KBM-7 (cell line): ENCODE data around the gene DAO.
"Not testable (repeated sequence)": the region's sequence is repeated elsewhere in the genome, so short reads cannot be mapped to it uniquely, and the experiment has no call there.

Experiments
- DNase-seq: peaks from one replicate; pipeline ENCODE4 v3.0.0-alpha.2; 2015
- in situ Hi-C: fragments of 300-500 bp; cut with MboI; formaldehyde crosslinking; loops from 2 replicates; pipeline ENCODE4 v1.14.3; 2020; ENCODE audit warnings: low sequenced_read_pairs, low pct_unique_long_range_greater_than_20kb, mixed read lengths

The DAO gene

DNA sequence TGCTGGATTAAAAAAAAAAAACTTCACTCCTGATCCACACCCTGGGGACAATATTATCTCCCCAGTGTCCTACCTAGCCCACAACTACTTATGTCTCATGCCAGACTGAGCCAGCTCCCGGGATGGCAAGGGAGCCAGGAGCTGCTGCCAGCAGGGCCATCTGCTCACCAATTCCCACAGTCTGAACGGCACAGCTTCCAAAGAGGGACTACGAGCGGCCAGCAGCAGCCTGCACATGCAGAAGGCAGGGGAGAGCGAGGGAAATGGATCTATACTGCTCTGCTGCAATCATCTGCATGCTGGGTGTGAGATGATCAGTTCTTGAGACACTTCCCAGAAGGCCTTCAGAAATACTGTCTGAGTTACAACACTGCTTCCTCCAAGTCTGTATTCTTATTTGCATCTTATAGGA, 33.6 kb upstream of the DAO start:
- DNase-seq = no peak
- in situ Hi-C loops = no loop called here

DNA sequence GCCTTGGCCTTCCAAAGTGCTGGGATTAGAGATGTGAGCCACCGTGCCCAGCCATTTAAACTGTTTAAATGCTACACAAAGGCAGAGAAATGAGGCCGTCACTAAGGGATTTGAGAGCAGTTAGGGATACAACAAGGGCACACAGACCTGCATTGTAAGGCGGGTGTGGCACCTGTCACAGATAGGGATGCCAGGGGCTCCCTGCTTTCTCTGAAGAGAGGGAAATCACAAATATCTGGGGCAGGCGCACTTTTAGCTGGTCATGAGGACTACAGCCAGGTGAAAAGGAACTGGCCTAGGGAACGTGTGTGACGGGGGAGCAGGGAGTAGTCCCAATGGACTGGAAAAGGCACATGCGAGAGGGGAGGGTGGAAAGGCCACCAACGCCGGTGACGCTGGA, 32.2 kb upstream of the DAO start:
- in situ Hi-C loops = no loop called here
- DNase-seq = no peak

DNA sequence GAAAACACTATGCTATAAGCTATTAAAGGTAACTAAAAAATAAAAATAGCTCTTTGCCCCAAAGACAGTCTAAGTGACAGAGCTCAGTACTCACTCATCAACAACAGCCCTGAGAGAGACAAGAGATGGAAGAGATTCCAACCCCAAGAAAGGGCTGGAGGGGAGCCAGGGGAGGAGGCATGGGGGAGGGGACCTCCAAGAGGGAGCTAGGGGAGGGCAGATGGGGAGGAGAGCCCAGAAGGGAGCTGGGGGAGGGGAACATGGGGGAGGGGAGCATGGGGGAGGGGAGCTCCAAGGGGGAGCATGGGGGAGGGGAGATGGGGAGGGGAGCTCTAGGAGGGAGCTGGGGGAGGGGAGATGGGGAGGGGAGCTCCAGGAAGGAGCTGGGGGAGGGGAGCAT, 30.2 kb upstream of the DAO start:
- DNase-seq = no peak
- in situ Hi-C loops = no loop called here

DNA sequence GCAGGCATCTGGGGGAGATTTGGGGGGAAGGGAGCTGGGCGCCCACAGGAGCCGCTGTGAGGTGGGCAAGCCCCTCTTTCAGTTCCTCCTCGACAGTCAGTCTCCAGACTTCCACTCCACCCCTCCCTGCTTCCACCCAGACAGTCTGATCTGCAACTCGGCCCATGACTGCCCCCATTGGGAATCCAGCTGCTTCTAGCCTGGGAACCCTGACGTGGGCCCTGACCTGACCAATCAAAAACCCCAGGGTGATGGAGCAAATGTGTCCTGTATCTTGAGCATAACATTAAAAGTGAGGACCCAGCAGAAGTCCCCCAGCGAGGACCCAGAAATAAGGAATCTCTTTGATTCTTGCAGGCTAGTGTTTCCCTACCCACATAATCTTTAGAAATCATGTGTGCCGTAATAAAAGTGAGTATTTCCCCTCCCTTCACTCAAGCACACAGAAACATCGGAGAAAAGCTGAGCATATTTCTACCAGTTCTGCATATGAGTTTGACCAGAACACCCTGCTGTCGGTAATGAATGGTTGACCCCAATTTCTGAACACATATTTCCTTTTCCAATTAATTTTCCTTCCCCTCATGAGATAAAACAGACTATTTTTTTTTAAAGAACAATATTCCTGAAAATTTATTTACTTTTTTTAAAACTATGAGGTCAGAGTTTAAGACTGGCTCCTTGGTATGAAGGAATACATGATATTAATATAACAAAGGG, 28.9 kb upstream of the DAO start:
- peak; percentile 44 for DNase-seq
- in situ Hi-C loops = no loop called here

DNA sequence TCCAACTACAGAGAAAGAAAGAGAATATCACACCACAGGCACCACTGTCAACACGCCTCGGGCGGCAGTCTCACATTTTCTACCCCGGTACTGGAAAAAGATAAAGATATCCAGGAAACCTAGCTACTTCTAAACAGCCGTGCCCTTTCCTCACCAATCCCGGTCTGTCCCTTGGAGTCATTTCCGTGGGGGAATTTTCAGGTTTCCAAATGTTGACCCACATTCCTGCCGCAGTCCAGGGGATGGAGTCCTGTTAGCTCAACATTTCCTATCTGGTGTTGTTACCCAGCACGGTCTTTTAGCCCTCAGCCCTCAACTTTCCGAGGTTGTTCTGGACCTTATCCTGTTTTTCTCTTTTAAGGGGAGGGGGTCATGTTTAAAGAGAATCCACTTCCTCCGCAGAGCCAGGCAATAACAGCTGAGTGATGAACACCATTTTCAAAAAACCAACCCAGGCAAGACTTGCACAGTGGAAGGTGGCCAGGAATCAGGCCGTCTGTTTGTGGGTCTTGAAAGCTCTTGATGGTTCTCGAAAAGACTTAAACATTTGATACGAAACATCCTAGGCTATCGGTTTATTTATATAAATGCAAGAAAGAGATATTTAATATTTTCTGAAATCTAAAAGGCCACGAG, 27.1 kb upstream of the DAO start:
- DNase-seq = no peak
- in situ Hi-C loops = no loop called here

DNA sequence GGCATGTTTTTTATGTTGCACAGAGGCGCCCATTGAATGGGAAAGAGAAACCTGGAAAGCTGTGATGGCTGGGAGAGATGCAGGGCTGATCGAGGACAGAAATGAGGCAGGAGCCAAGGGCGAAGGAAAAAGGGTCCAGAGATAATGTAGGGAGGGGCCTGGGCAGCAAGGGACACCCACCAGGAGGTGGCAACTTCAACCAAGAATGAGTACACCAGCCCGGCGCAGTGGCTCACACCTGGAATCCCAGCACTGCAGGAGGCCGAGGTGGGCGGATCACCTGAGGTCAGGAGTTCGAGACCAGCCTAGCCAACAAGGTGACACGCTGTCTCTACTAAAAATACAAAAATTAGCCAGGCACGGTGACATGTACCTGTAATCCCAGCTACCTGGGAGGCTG, 26.5 kb upstream of the DAO start:
- in situ Hi-C loops = no loop called here
- DNase-seq = no peak

DNA sequence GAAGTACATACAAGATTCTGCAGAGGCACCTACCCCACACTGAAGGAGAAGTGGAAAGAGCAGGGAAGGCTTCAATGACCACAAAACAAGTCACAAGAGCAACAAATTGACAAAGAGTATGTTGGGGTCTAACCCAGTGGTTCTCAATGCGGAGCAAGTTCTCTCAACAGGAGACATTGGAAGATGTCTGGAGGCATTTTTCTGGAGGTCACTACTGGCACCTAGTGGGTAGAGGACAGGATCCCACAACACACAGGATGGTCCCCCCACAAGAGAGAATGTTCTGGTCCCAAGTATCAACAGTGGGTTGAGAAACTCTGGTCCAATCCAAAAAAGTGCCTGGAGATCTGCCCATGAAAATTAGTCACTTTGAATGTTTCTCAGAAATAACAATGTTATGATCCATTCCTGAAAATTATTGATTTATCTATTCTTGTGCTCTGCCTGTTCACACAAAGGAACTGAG, 25.9 kb upstream of the DAO start:
- peak; percentile 45 for DNase-seq
- in situ Hi-C loops = no loop called here

DNA sequence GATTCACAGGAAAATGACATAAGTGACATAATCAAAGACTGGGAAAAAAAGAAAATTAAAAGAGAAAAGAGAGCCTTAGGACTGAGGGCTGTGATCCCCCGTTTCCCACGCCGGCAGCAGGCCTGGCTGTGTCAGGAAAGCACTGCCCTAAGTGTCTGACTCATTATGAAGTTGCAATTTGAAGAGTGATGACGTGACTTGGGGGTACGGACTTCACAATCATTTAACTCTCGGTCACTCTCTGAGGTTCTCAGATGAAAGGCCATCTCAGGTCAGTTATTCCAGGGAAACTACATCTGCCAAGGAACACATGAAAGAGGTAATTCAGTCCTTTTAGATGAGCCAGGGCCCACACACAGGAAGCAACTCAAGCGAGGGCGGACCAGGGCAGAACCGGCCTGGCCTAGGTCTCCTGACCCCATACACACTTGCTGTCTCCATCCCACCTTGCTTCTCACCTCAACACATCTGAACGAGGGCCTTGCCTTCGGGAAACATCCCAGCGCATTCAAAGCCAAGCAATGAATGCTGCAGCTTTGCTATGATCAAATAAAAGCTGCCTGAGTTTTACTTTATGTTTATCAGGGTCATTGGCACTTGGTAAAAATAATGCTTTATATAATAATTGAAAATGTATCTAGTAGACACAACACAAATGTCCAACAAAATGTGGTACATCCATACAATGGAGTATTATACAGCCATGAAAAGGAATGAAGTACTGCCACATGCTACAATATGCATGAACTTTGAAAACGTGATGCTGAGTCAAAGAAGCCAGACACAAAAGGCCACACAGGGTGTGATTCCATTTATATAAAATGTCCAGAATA, 25.2 kb upstream of the DAO start:
- no peak for DNase-seq
- in situ Hi-C loops = no loop called here

DNA sequence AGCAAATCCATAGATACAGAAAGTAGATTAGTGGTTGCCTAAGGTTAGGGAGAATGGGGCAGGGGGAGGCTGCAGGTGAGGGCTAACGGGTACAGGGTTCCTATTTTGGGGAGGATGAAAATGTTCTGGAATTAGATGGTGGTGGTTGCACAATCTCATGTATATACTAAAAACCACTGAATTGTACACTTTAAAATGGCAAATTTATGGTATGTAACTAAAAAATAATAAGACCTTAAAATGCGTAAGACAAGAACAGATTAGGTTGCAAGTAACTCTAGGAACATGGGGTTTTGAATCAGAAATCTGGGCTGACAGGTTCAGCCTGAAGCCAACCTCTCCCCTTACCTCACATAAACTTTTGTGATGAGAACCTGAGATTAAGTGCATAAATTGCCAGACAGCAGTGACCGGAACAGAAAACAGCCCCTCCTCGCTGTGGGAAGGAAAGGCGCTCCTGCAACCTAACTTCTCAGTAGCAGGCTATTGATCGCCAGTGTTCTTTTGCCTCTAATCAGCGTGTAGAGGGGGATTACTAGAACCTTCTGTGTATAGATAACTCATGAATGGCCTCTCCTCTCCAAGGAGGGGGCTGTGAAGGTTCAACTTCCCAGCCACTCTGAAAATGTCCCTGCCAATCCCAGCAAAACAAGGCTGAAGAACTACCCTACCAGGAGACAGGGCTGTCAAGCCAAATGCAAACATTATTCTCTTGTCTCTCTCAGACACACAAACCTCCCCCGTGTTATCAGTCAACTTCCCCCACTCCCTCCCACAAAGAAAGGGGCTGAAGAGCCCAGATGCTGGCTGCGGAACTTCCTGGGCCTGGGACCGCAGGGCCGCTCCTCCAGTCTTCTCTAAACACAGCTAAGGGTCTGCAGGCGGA, 24.4 kb upstream of the DAO start:
- in situ Hi-C loops = no loop called here
- DNase-seq = peak; percentile 91

DNA sequence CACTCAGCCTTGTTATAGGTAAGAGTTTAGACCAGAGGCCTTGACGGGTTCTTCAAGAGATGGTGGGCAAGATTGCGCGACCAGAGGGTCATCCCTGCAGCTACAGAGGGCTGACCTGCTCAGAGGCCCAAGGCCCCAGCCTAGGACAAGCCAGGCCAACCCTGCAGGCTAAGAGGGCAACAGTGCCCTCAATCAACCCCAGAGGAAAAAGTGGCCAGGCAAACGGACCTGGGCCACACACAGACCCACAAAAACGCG, 23.8 kb upstream of the DAO start:
- in situ Hi-C loops = no loop called here
- no peak for DNase-seq

DNA sequence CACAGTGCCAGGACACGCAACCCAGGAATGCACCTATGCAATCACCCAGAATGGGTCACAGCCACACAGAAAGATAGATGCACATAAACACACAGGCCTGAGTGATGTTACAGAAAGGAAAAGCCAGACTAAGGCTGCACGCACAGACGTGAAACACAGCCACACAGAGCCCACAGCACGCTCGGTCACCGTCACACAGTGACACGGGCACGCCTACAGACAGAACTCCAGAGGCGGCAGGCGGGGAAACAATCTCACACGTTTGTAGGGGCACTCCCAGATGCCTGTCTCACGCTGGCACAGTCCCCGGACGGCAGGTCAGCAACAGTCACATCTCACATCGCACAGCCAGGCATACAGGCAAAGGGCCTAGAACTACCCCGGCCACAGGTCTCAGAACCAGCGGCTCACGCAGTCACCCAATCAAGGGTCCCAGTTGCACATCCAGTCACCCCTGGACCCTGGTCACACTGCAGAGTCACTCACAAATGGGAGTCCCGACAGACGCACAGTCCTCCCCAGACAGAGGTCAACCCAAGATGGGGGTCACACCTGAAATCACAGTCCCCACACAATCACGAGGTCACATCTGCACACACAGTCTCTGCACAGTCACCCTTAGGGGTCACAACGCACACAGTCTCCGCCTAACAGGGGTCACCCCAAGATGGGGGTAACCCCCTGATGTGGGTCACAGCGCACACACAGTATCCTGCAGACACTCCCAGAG, 23.3 kb upstream of the DAO start:
- no peak for DNase-seq
- in situ Hi-C loops = no loop called here

DNA sequence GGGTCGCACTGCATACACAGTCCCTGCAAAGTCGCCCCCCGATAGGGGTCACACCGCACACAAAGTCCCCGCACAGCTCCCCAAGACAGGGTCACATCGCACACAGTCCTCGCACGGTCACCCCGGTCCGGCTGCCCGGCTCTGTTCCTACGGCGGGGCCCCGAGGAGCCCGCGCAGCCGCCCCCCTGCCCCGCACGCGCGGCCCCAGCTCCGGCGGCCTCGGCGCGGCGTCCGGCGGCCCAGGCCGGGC, 22.8 kb upstream of the DAO start:
- no peak for DNase-seq
- in situ Hi-C loops = no loop called here

DNA sequence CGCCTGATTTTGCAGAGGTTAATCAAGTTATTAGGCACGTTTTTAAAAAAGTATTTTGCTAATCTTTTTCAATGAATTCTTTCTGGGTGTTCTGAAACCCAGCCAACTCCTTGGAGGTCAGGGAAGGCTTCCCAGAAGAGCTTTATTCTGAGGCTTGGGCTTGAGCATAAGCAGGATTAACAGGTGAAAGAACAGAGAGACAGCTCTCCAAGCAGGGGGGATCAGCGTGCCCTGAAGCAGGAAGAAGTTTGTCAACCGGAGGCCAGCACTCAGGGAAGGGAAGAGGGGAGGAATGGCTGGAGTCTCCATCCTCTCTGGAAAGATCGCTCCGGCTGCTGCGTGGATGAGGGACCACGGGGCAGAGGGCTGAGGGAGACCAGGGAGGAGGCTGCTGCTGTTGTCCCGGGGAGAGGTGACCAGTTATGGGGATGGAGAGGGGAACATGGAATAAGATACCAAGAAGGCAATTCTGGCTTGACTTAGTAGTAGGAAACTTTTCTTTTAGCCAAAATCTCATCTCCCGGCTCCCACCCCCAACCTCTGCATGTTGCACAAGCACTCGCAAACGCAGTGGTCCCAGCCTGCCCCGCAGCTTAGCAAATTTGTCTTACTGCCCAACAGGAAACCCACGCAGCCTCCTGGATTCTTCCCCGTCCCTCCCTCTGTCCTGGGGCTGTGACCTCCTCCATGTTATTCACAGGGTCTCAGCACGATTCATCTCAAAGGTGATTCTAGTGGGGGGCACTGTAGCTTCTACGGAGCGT, 21.4 kb upstream of the DAO start:
- DNase-seq = no peak
- in situ Hi-C loops = no loop called here

DNA sequence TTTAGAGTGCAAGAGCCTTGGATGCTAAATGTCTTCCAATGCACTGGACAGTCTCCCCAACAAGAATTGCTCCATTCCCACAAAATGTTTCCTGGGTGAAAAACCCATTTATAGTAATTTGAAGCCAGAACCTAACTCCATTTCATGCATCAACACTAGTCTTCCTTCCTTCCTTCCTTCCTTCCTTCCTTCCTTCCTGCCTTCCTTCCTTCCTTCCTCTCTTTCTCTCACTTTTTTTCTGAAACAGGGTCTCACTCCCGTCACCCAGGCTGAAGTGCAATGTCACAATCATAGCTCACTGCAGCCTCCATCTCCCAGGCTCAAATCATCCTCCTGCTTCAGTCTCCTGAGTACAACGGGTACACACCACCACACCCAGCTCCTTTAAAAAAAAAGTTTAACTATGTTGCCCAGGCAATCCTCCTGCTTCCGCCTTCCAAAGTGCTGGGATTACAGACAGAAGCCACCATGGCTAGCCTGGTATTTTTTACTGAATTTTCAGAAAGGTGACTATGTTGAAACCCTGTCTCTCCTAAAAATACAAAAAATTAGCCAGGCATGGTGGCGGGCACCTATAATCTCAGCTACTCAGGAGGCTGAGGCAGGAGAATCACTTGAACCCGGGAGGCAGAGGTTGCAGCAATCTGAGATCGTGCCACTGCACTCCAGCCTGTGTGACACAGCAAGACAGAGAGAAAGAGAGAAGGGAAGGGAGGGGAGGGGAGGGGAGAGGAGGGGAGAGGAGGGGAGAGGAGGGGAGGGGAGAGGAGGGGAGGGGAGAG, 20.6 kb upstream of the DAO start:
- in situ Hi-C loops, DNase-seq: not testable (repeated sequence)

DNA sequence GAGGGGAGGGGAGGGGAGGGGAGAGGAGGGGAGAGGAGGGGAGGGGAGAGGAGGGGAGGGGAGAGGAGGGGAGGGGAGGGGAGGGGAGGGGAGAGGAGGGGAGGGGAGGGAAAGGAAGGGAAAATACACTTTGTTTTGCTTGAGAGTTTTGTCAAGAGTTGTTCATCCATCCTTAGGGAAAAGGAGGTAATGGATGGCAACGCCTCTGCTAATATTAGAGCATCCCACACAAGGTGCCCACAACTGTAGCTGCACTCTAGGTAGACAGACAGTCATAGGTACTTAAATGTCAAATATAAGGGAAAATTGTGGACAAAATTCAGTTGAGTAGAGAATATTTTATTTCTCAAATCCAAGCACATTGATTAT, 20.0 kb upstream of the DAO start:
- in situ Hi-C loops = no loop called here
- DNase-seq = no peak

DNA sequence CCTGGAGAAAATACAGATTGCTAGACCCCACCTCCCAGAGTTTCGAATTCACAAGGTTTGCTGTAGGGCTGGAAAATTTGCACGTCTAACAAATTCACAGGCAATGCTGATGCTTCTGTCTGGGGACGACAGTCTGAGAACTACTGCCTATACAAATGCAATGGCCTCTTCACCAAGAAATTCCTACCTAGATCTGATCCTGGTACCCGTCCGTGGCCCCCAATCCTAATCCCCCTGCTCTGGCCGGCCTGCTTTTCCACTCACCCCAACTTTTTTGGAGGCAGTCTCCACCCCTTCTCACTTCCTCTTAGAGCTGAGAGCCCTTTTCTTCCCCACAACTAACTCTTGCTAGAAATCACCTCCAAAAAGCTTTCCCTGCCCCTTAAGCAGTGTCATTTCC, 19.4 kb upstream of the DAO start:
- DNase-seq = no peak
- in situ Hi-C loops = no loop called here

DNA sequence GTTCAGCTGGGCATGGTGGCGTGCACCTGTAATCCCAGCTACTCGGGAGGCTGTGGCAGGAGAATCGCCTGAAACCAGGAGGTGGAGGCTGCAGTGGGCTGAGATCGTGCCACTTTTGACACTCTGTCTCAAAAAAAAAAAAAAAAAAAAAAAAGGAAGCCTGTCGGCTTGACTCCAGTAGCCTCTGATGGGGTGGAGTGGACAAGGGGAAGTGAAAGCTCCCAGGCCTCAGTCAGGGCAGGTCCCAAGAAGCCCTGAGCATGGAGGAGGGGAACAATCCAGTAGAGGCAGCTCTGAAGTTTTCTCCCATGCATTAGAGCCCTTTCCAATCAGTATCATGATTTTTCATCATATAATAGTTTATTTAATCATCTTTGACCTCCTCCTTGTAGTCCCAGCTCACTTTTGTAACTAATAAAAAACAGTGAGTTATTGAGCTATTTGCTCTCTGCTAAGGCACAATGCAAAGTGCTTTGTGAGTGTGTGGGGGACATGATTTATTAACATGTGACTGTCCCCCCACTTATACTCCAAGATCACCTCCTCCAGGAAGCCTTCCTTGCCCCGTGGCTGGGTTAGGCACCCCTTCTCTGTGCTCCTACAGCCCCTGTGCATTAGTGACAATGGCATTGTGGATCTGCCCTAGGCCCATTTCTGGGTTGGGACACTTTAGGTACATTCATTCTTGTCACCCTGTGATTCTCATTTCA, 17.9 kb upstream of the DAO start:
- in situ Hi-C loops = no loop called here
- DNase-seq = peak; percentile 90
